Measurements from ENCODE around the gene SND1.

DNA sequence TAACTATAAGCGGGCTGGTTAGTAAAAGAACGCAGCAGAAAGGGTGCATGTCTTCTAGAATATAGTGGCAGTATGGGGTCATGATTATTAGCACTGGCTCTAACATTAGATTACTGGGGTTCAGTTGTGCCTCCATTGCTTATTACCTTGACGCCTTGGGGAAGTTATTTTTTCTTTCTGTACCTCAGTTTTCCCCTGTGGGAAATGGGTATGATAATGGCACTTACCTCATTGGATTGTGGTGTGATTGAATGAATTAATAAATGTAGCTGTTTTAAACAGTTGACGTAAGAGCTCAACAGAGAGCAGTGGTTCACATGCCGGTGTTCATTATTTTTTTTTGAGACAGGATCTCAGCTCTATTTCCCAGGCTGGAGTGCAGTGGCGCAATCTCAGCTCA is 262.7 kb downstream of the SND1 start:
- TF ChIP-seq FOXA1 (IDR thresholded peaks at IDR 0.05) (no peak), FOXK2 (IDR thresholded peaks at IDR 0.05) (no peak), ELF4 (IDR thresholded peaks at IDR 0.05) (no peak), CTBP1 (IDR thresholded peaks at IDR 0.05; ENCODE audit: borderline replicate concordance) (no peak), TARDBP (IDR thresholded peaks at IDR 0.05) (no peak), SP1 (IDR thresholded peaks at IDR 0.05) (no peak), HDGF (IDR thresholded peaks at IDR 0.05; ENCODE audit: borderline replicate concordance) (no peak), FOXM1 (IDR thresholded peaks at IDR 0.05; ENCODE audit: borderline replicate concordance) (no peak), LEF1 (IDR thresholded peaks at IDR 0.05; ENCODE audit: borderline replicate concordance) (no peak), SUZ12 (IDR thresholded peaks at IDR 0.05) (no peak)
